IPS-18c (cell line): ENCODE measurements around the gene PON1.

Source experiments
- H3K4me3 ChIP-seq: 2 replicates; pipeline ENCODE4 v1.7.0; 2013; ENCODE audit warnings: low read depth, mild to moderate bottlenecking, low read length, moderate library complexity; ENCODE audit not compliant: insufficient read depth
- H3K9me3 ChIP-seq: one replicate; pipeline ENCODE4 v1.6.1; 2013; ENCODE audit warnings: mild to moderate bottlenecking, low read length, moderate library complexity; ENCODE audit not compliant: control insufficient read depth, insufficient read depth

The PON1 gene

GRCh38 chr7:95324431-95324830, at the start of gene PON1:
PON1 (minus strand) TSS chr7:95324532; CDS start chr7:95324475, 57 bp downstream.
- H3K4me3 ChIP-seq: no peak within 1 kb of the TSS
- H3K9me3 ChIP-seq: peaks cover 3% of the 10 kb centered on the region

- Histone ChIP-seq H3K9me3 (peaks cover 2% of the 10 kb centered on the region), H3K4me3 (no peak overlapping the region)
Observed at GRCh38 chr7:95373323-95373722, 49.0 kb upstream of the PON1 start.

GRCh38 chr7:95368235-95368634, 43.9 kb upstream of the PON1 start:
- H3K9me3 ChIP-seq: no peaks in the 10 kb centered on the region
- no peak overlapping the region for H3K4me3 ChIP-seq

GRCh38 chr7:95367606-95368005, 43.3 kb upstream of the PON1 start:
- Histone ChIP-seq H3K9me3 (no peaks in the 10 kb centered on the region), H3K4me3 (no peak overlapping the region)

GRCh38 chr7:95365151-95365550, 40.8 kb upstream of the PON1 start:
- Histone ChIP-seq H3K4me3 (no peak overlapping the region), H3K9me3 (no peaks in the 10 kb centered on the region)

GRCh38 chr7:95357623-95358022, 33.3 kb upstream of the PON1 start:
- Histone ChIP-seq H3K4me3 (no peak overlapping the region), H3K9me3 (peaks cover 4% of the 10 kb centered on the region)

GRCh38 chr7:95342642-95343307, 18.4 kb upstream of the PON1 start:
- no peak overlapping the region for H3K4me3 ChIP-seq

GRCh38 chr7:95342029-95342428, 17.7 kb upstream of the PON1 start:
- H3K4me3 ChIP-seq: no peak overlapping the region
- no peaks in the 10 kb centered on the region for H3K9me3 ChIP-seq

More at GRCh38 chr7:95342642-95343307, 18.4 kb upstream of the PON1 start:
- H3K9me3 ChIP-seq: no peaks in the 10 kb centered on the region

GRCh38 chr7:95340491-95340890, 16.2 kb upstream of the PON1 start:
- Histone ChIP-seq H3K9me3 (no peaks in the 10 kb centered on the region), H3K4me3 (no peak overlapping the region)

GRCh38 chr7:95338832-95339231, 14.5 kb upstream of the PON1 start:
- Histone ChIP-seq H3K9me3 (no peaks in the 10 kb centered on the region), H3K4me3 (no peak overlapping the region)

- H3K4me3 ChIP-seq: no peak overlapping the region
- H3K9me3 ChIP-seq: no peaks in the 10 kb centered on the region
Observed at GRCh38 chr7:95335093-95335492, 10.8 kb upstream of the PON1 start.

GRCh38 chr7:95334447-95334846, 10.1 kb upstream of the PON1 start:
- no peak overlapping the region for H3K4me3 ChIP-seq
- no peaks in the 10 kb centered on the region for H3K9me3 ChIP-seq

GRCh38 chr7:95330961-95331337, 6.6 kb upstream of the PON1 start:
- H3K4me3 ChIP-seq: no peak overlapping the region
- no peaks in the 10 kb centered on the region for H3K9me3 ChIP-seq

- Histone ChIP-seq H3K4me3 (no peak overlapping the region), H3K9me3 (no peaks in the 10 kb centered on the region)
Observed at GRCh38 chr7:95330204-95330960, 6.0 kb upstream of the PON1 start.

- Histone ChIP-seq H3K9me3 (peaks cover 3% of the 10 kb centered on the region), H3K4me3 (no peak overlapping the region)
Observed at GRCh38 chr7:95327356-95327755, 3.0 kb upstream of the PON1 start.

- Histone ChIP-seq H3K9me3 (peaks cover 3% of the 10 kb centered on the region), H3K4me3 (no peak overlapping the region)
Observed at GRCh38 chr7:95323410-95324129, 762 bp downstream of the PON1 start.

GRCh38 chr7:95322854-95323253, 1.5 kb downstream of the PON1 start:
- Histone ChIP-seq H3K9me3 (peaks cover 3% of the 10 kb centered on the region), H3K4me3 (no peak overlapping the region)

GRCh38 chr7:95322396-95322795, 1.9 kb downstream of the PON1 start:
- H3K9me3 ChIP-seq: peaks cover 3% of the 10 kb centered on the region
- no peak overlapping the region for H3K4me3 ChIP-seq
